H1 (cell line): ENCODE results near the gene DPYSL4. TPM values are rescaled to one million over a fixed set of nuclear protein-coding genes. Genes with fewer than 3 reads are reported as not detected.

ENCODE experiments used
- polyA plus RNA-seq, 7 experiments: library from polyadenylated mRNA; depleted of rRNA in 3 of 7; stranded (reverse) in 5 of 7; unstranded in 2 of 7; fragments of >200 nt in 5 of 7; fragments of 200-250 nt in 2 of 7; gene quantifications; 1 replicate in 5 of 7; 2 replicates in 1 of 7; 4 replicates in 1 of 7; pipeline versions ENCODE4 v1.2.1 to v1.2.3, GENCODE V29; 2011 to 2013; ENCODE audit warnings: missing spikeins in 2 of 7, mixed read lengths in 2 of 7
- total RNA-seq: library from RNA; stranded (reverse); fragmentation: NEBNext Ultra II Directional; extraction: Animal tissue kit (Norgen Biotek cat#: 25700); gene quantifications from 2 replicates; pipeline ENCODE4 v1.2.1, GENCODE V29; 2021

DPYSL4 gene
- total and polyA plus RNA-seq, 2 of the 8 experiments (the other 6 are each of a cell fraction or from before 2014, with no cell fraction given) = 12.9 to 15.2 TPM

Other genes with a start within 250 kb of the DPYSL4 start
- 25.8 and 26.4 TPM in 2 replicates for gene BNIP3, start 205.0 kb upstream of the DPYSL4 start, total RNA-seq
- 58.9 and 75.1 TPM in 2 replicates for gene BNIP3, start 205.0 kb upstream of the DPYSL4 start, polyA plus RNA-seq (2011; rRNA removed)
- 0.84 and 0.91 TPM in 2 replicates for gene JAKMIP3, start 121.0 kb upstream of the DPYSL4 start, total RNA-seq
- gene JAKMIP3, start 121.0 kb upstream of the DPYSL4 start, polyA plus RNA-seq (2011; rRNA removed) = 0.82 and 0.83 TPM in 2 replicates
- 15.6 and 17.3 TPM in 2 replicates for gene STK32C, start 121.0 kb downstream of the DPYSL4 start, total RNA-seq
- 10.6 and 18.1 TPM in 2 replicates for gene STK32C, start 121.0 kb downstream of the DPYSL4 start, polyA plus RNA-seq (2011; rRNA removed)
- 3.8 and 4.3 TPM in 2 replicates for gene LRRC27, start 145.2 kb downstream of the DPYSL4 start, total RNA-seq
- gene LRRC27, start 145.2 kb downstream of the DPYSL4 start, polyA plus RNA-seq (2011; rRNA removed) = 1.2 and 2.0 TPM in 2 replicates
- 10.8 and 11.0 TPM in 2 replicates for gene PWWP2B, start 210.3 kb downstream of the DPYSL4 start, total RNA-seq
- 5.3 and 9.4 TPM in 2 replicates for gene PWWP2B, start 210.3 kb downstream of the DPYSL4 start, polyA plus RNA-seq (2011; rRNA removed)